Thymus (tissue), 14 donors: ENCODE data around the gene OR6C68. TPM values are rescaled to one million over a fixed set of nuclear protein-coding genes. Genes with fewer than 3 reads are reported as not detected.
"Not testable (repeated sequence)": the region's sequence is repeated elsewhere in the genome, so short reads cannot be mapped to it uniquely, and the experiment has no call there.

Source experiments
- DNase-seq, 9 donors: peaks; one replicate each; pipeline ENCODE4 v3.0.0-alpha.2; 2013; ENCODE audit warnings: low spot score in 9 of 9, low read depth in 6 of 9, missing footprints in 1 of 9
- H3K27ac ChIP-seq, 2 donors: one replicate each; pipeline ENCODE4 v1.5.1; 2013; ENCODE audit warnings: control low read depth in 1 of 2, low read depth in 1 of 2, low read length in 1 of 2, mild to moderate bottlenecking in 1 of 2, moderate library complexity in 1 of 2
- H3K27me3 ChIP-seq, 2 donors: one replicate each; pipeline ENCODE4 v1.5.1; 2013; ENCODE audit warnings: low read length in 1 of 2; ENCODE audit not compliant: control insufficient read depth in 2 of 2, insufficient read depth in 1 of 2
- H3K36me3 ChIP-seq, 2 donors: one replicate each; pipeline ENCODE4 v1.5.1; 2013; ENCODE audit warnings: low read length in 1 of 2, mild to moderate bottlenecking in 1 of 2, moderate library complexity in 1 of 2; ENCODE audit not compliant: control insufficient read depth in 2 of 2, insufficient read depth in 2 of 2
- H3K4me1 ChIP-seq, 2 donors: one replicate each; pipeline ENCODE4 v1.5.1; 2013; ENCODE audit warnings: low read length in 2 of 2; ENCODE audit not compliant: control insufficient read depth in 2 of 2, insufficient read depth in 2 of 2
- H3K4me3 ChIP-seq, 2 donors: one replicate each; pipeline ENCODE4 v1.5.1; 2013; ENCODE audit warnings: low read length in 2 of 2, control low read depth in 1 of 2, mild to moderate bottlenecking in 1 of 2
- H3K9me3 ChIP-seq, 2 donors: one replicate each; pipeline ENCODE4 v1.5.1; 2013; ENCODE audit warnings: low read length in 1 of 2, mild to moderate bottlenecking in 1 of 2; ENCODE audit not compliant: control insufficient read depth in 2 of 2, insufficient read depth in 1 of 2
- WGBS: extraction: QIAGEN DNeasy Blood & Tissue Kit; methylation state at CpG from one replicate; pipeline ENCODE4 v1.1.7; 2013; 5-methylcytosine and 5-hydroxymethylcytosine counted together
- long read RNA-seq, 10 donors: transcript quantifications; one replicate each; lab custom pipeline, GENCODE V29; 2026
- polyA plus RNA-seq: library from polyadenylated mRNA; stranded (reverse); fragments of 200-250 nt; gene quantifications from one replicate; pipeline ENCODE4 v1.2.3, GENCODE V29; 2013
- total RNA-seq: library from RNA; stranded (reverse); fragments of 120-200 nt; gene quantifications from one replicate; pipeline ENCODE4 v1.2.4, GENCODE V29; 2013
- donor health status: healthy.

Gene OR6C68
- not detected for total RNA-seq
- not detected for polyA plus RNA-seq
- long read RNA-seq, donor 1 = 0 reads
- long read RNA-seq, donor 2 = 0 reads
- long read RNA-seq, donor 3 = 0 reads
- long read RNA-seq, donor 4 = 0 reads
- long read RNA-seq, donor 5 = 0 reads
- long read RNA-seq, donor 6 = 0 reads
- long read RNA-seq, donor 7 = 0 reads
- long read RNA-seq, donor 8 = 0 reads
- long read RNA-seq, donor 9 = 0 reads
- long read RNA-seq, donor 10 = 0 reads

GRCh38 chr12:55492078-55492477 lies at the start of gene OR6C68:
Gene OR6C68 (plus strand): TSS chr12:55492378. CDS start chr12:55492378, 0 bp downstream.
- no peak for DNase-seq
- no peak within 1 kb of the TSS for H3K4me3 ChIP-seq
- 80% methylated on average over 2 of the region's 2 CpGs for WGBS
- H3K36me3 ChIP-seq = no peaks in the 10 kb centered on the region
- no peaks in the 10 kb centered on the region for H3K4me1 ChIP-seq
- H3K9me3 ChIP-seq = no peaks in the 10 kb centered on the region
- no peaks in the 10 kb centered on the region for H3K27me3 ChIP-seq
- no peak within 1 kb of the TSS for H3K27ac ChIP-seq

- H3K27ac ChIP-seq = no peak within 1 kb of the TSS
- H3K27me3 ChIP-seq = no peaks in the 10 kb centered on the region
- 30% methylated on average over 2 of the region's 2 CpGs for WGBS
- no peak within 1 kb of the TSS for H3K4me3 ChIP-seq
- H3K36me3 ChIP-seq = no peaks in the 10 kb centered on the region
- H3K4me1 ChIP-seq = no peaks in the 10 kb centered on the region
- no peaks in the 10 kb centered on the region for H3K9me3 ChIP-seq
- no peak for DNase-seq
These were observed 48.4 kb upstream of the OR6C68 start, which contains the start of gene OR6C2 for GRCh38 chr12:55443776-55444175. Gene OR6C2 (plus strand): TSS chr12:55444076. CDS start chr12:55452214, 8,138 bp downstream.

DNA sequence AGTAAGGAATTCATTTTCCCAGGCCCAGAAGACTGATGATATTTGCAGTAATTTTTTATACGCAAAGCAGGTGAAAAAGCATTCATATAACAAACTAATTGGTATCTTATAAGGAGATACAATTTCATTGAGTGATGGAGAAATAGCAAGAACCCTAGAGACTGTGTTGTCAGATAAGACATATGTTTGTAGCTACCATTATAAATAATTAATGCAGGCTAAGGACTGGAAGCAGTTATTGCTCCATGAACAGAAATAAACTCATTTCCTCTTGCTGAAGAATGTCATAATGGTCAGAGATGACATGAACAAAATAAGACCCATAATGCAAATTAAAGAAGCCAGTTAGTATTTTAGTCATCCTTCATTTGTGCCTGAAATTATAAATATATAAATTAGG lies 46.8 kb upstream of the OR6C68 start:
- no peaks in the 10 kb centered on the region for H3K4me1 ChIP-seq
- no peak overlapping the region for H3K4me3 ChIP-seq
- no peaks in the 10 kb centered on the region for H3K27me3 ChIP-seq
- no peaks in the 10 kb centered on the region for H3K36me3 ChIP-seq
- no peak for DNase-seq
- H3K9me3 ChIP-seq = no peaks in the 10 kb centered on the region
- H3K27ac ChIP-seq = no peak overlapping the region
- WGBS = 96% methylated on average over 1 of the region's 1 CpG

GRCh38 chr12:55446326-55446725 lies 45.9 kb upstream of the OR6C68 start:
- no peak overlapping the region for H3K4me3 ChIP-seq
- 94% methylated on average over 5 of the region's 5 CpGs for WGBS
- H3K36me3 ChIP-seq = no peaks in the 10 kb centered on the region
- H3K27ac ChIP-seq = no peak overlapping the region
- no peaks in the 10 kb centered on the region for H3K9me3 ChIP-seq
- H3K27me3 ChIP-seq = no peaks in the 10 kb centered on the region
- no peaks in the 10 kb centered on the region for H3K4me1 ChIP-seq
- DNase-seq = no peak

DNA sequence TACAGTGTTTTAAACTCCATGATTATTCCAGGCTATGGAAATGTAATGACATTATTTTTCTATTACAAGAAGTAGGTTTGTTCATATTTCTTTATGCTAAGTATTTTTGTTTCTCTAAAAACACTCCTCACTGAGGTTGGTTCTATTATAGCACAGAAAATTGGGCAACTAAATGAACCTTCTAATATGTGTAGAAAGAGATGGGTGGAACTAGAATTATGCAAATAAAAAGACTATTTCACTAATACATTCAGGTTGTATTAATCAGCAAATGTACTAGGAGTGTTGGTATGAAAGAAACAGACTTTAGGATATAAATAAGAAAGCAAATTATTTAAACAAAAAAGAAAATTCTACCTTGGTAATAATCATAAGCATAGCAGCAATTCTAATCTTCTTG lies 43.4 kb upstream of the OR6C68 start:
- H3K27me3 ChIP-seq = no peaks in the 10 kb centered on the region
- no peaks in the 10 kb centered on the region for H3K36me3 ChIP-seq
- H3K4me3 ChIP-seq = no peak overlapping the region
- H3K27ac ChIP-seq = no peak overlapping the region
- no peaks in the 10 kb centered on the region for H3K9me3 ChIP-seq
- H3K4me1 ChIP-seq = no peaks in the 10 kb centered on the region
- no peak for DNase-seq

- H3K4me3 ChIP-seq, H3K4me1 ChIP-seq, DNase-seq, H3K27ac ChIP-seq, H3K27me3 ChIP-seq, H3K36me3 ChIP-seq, H3K9me3 ChIP-seq: not testable (repeated sequence)
- WGBS = 98% methylated on average over 1 of the region's 1 CpG
These were observed 27.3 kb upstream of the OR6C68 start for GRCh38 chr12:55464926-55465325.

DNA sequence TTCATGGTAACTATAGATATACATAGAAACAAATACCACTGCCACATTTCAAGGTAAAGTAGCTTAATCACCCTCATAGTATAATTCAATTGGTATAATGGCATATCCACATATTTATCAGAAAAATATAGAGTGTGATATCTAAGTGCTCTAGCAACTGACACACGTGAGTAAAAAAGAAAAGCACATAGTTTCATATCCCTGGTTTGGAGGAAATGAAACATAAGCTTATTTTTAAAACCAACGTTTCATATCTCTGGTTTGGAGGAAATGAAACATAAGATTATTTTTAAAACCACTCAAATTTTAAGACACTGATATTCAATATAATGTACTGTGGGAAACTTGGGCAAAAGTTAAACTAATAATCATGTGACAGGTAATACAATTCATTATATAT lies 24.3 kb upstream of the OR6C68 start:
- Histone ChIP-seq H3K27ac (no peak overlapping the region), H3K36me3 (no peaks in the 10 kb centered on the region), H3K4me1 (no peaks in the 10 kb centered on the region), H3K27me3 (no peaks in the 10 kb centered on the region), H3K9me3 (no peaks in the 10 kb centered on the region), H3K4me3 (no peak overlapping the region)
- DNase-seq = no peak
- WGBS = 59% methylated on average over 2 of the region's 2 CpGs

- Histone ChIP-seq H3K27me3 (no peaks in the 10 kb centered on the region), H3K4me1 (no peaks in the 10 kb centered on the region), H3K27ac (no peak overlapping the region), H3K9me3 (no peaks in the 10 kb centered on the region), H3K4me3 (no peak overlapping the region), H3K36me3 (no peaks in the 10 kb centered on the region)
- no peak for DNase-seq
- WGBS = 80% methylated on average over 2 of the region's 2 CpGs
These were observed 22.9 kb upstream of the OR6C68 start for GRCh38 chr12:55469291-55469690.

DNA sequence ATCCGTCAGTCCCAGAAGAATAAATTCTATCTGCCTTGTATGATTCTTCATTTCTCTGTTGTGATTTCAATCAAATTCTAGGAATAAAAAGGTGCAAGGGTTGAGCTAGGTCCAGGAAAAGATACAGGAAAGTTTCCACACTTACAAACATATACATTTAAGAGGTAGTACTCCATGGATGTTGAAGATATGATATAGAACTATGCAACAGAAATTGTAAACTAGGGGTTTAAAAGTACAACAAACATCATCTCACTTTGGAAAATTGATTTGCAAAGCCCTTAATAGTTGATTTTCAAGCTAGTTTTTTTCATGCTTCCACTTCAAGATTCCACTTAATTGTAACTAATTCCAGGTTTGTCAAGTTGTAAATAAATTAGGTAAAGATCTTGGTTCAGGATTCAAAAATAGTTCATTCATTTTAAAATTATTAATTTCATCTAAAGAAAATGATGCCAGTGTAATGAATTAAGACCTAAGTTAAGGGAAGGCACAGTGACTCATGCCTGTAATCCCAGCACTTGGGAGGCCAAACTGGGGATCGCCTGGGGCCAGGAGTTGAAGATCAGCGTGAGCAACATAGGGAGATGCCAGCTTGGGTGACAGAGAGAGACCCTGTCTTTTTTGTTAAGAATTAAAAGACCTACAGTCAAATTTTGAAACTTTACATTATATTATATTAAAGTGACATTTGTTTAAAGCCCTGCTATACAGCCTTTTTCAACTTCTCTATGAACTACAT lies 21.9 kb upstream of the OR6C68 start, which contains the start of gene OR6C70:
Gene OR6C70 (minus strand): TSS at position 51 of the 742 bp plus-strand sequence. CDS start 0 bp downstream, at position 51.
- 95% methylated on average over 3 of the region's 3 CpGs for WGBS

More for the DNA sequence above, 21.9 kb upstream of the OR6C68 start, which contains the start of gene OR6C70:
- H3K9me3 ChIP-seq = no peaks in the 10 kb centered on the region
- no peaks in the 10 kb centered on the region for H3K36me3 ChIP-seq
- H3K4me1 ChIP-seq = no peaks in the 10 kb centered on the region
- no peak for DNase-seq
- H3K27me3 ChIP-seq = no peaks in the 10 kb centered on the region
- H3K27ac ChIP-seq = no peak within 1 kb of the TSS
- no peak within 1 kb of the TSS for H3K4me3 ChIP-seq
